Parathyroid adenoma (tissue), 2 donors: ENCODE results near the gene MAP3K8.

Source experiments
- H2AFZ ChIP-seq: fragments of 300-600 bp; sonication (generic); one replicate; pipeline ENCODE4 v1.7.0; 2017; ENCODE audit warnings: antibody characterized with exemption, mild to moderate bottlenecking
- H3K27ac ChIP-seq: fragments of 300-600 bp; sonication (generic); one replicate; pipeline ENCODE4 v1.7.0; 2017
- H3K27me3 ChIP-seq: fragments of 300-600 bp; sonication (generic); one replicate; pipeline ENCODE4 v1.7.0; 2017; ENCODE audit warnings: low read length; ENCODE audit not compliant: control insufficient read depth, insufficient read depth
- H3K36me3 ChIP-seq: fragments of 300-600 bp; sonication (generic); one replicate; pipeline ENCODE4 v1.7.0; 2017; ENCODE audit warnings: low read length; ENCODE audit not compliant: control insufficient read depth, insufficient read depth
- H3K4me1 ChIP-seq: fragments of 300-600 bp; sonication (generic); one replicate; pipeline ENCODE4 v1.7.0; 2017; ENCODE audit warnings: control low read depth
- H3K4me2 ChIP-seq: fragments of 300-600 bp; sonication (generic); one replicate; pipeline ENCODE4 v1.7.0; 2017; ENCODE audit warnings: low read length
- H3K4me3 ChIP-seq: fragments of 300-600 bp; sonication (generic); one replicate; pipeline ENCODE4 v1.7.0; 2017; ENCODE audit warnings: low read depth, low read length
- H3K79me2 ChIP-seq: fragments of 300-600 bp; sonication (generic); one replicate; pipeline ENCODE4 v1.7.0; 2017; ENCODE audit warnings: control low read depth
- H3K9ac ChIP-seq: fragments of 300-600 bp; sonication (generic); one replicate; pipeline ENCODE4 v1.7.0; 2017; ENCODE audit warnings: mild to moderate bottlenecking
- H3K9me3 ChIP-seq: fragments of 300-600 bp; sonication (generic); one replicate; pipeline ENCODE4 v1.7.0; 2017; ENCODE audit warnings: low read length; ENCODE audit not compliant: control insufficient read depth
- TF ChIP-seq, protein P1 (sequence below): fragments of 300-600 bp; sonication (generic); IDR thresholded peaks from one replicate; pipeline ENCODE4 v1.7.0; 2017; ENCODE audit warnings: antibody characterized with exemption, mild to moderate bottlenecking
- donor health status: primary hyperparathyroidism.

Gene MAP3K8

DNA sequence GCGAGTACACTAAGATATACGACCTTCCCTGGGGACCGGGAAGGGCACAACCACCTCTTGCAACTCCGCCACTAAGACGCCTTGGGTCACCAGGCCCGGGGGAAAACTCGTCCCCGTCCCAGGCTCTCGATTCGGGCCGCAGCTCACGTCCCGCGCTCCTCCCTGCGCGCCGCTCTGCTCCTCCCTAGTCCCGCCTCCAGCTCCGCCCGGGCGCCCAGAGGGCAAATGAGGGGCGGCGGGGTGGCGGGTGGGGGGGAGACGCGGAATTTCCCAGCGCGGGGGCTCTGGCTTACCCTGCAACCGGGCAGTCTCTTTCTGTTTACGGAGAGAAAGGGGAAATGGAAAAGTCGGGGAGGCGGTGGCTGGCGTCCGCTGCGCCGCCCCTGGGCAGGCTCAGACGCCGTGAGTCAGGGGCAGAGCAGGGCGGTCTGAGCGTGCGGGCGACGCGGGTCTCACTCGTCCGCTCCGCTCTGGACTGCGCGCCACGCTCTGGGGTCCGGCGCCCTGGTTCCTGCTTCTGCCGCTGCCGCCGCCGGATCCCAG lies at the start of gene MAP3K8:
Gene MAP3K8 (plus strand): TSS at position 455 of the 543 bp plus-strand sequence. CDS start 4,755 bp downstream, outside the sequence.
- Histone ChIP-seq H3K79me2 (no peaks in the 10 kb centered on the region), H3K9me3 (no peaks in the 10 kb centered on the region), H3K9ac (peak within 1 kb of the TSS; percentile 87), H3K27ac (peak within 1 kb of the TSS; percentile 97), H3K36me3 (no peaks in the 10 kb centered on the region), H3K27me3 (no peaks in the 10 kb centered on the region), H2AFZ (peak within 1 kb of the TSS; percentile 81), H3K4me1 (peaks cover 26% of the 10 kb centered on the region), H3K4me3 (peak within 1 kb of the TSS; percentile 72), H3K4me2 (peak within 1 kb of the TSS; percentile 94)
- TF ChIP-seq, protein P1, sequence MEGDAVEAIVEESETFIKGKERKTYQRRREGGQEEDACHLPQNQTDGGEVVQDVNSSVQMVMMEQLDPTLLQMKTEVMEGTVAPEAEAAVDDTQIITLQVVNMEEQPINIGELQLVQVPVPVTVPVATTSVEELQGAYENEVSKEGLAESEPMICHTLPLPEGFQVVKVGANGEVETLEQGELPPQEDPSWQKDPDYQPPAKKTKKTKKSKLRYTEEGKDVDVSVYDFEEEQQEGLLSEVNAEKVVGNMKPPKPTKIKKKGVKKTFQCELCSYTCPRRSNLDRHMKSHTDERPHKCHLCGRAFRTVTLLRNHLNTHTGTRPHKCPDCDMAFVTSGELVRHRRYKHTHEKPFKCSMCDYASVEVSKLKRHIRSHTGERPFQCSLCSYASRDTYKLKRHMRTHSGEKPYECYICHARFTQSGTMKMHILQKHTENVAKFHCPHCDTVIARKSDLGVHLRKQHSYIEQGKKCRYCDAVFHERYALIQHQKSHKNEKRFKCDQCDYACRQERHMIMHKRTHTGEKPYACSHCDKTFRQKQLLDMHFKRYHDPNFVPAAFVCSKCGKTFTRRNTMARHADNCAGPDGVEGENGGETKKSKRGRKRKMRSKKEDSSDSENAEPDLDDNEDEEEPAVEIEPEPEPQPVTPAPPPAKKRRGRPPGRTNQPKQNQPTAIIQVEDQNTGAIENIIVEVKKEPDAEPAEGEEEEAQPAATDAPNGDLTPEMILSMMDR: no peak

DNA sequence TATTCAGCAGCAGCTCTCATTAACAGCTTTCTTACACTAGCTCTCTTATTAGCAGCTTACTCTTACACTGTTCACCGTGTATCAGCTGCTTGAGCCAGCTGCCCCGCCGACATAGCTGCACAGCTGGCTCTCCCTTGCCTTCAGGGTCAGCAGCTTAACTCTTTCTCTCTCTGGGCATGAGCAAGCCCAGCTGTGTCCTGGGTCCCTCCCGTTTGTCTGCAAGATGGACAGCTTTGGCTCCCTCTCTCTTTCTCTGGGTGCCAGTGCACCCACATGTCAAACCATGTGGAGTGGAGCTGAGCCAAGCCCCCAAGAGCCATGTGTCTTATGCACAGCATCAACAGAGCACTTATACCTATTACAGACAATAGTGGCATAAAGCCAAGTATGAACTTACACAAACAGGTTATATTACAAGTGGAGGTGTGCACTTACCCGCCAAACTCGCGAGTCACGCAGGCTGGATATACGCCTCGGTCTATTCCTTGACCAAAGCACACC lies 49.2 kb upstream of the MAP3K8 start:
- no peak overlapping the region for H3K4me2 ChIP-seq
- no peaks in the 10 kb centered on the region for H3K4me1 ChIP-seq
- no peaks in the 10 kb centered on the region for H3K36me3 ChIP-seq
- no peaks in the 10 kb centered on the region for H3K79me2 ChIP-seq
- no peak overlapping the region for H3K4me3 ChIP-seq
- H2AFZ ChIP-seq: no peak overlapping the region
- TF ChIP-seq, protein P1: peak; percentile 21
- no peak overlapping the region for H3K27ac ChIP-seq
- H3K27me3 ChIP-seq: no peaks in the 10 kb centered on the region
- no peaks in the 10 kb centered on the region for H3K9me3 ChIP-seq
- no peak overlapping the region for H3K9ac ChIP-seq

DNA sequence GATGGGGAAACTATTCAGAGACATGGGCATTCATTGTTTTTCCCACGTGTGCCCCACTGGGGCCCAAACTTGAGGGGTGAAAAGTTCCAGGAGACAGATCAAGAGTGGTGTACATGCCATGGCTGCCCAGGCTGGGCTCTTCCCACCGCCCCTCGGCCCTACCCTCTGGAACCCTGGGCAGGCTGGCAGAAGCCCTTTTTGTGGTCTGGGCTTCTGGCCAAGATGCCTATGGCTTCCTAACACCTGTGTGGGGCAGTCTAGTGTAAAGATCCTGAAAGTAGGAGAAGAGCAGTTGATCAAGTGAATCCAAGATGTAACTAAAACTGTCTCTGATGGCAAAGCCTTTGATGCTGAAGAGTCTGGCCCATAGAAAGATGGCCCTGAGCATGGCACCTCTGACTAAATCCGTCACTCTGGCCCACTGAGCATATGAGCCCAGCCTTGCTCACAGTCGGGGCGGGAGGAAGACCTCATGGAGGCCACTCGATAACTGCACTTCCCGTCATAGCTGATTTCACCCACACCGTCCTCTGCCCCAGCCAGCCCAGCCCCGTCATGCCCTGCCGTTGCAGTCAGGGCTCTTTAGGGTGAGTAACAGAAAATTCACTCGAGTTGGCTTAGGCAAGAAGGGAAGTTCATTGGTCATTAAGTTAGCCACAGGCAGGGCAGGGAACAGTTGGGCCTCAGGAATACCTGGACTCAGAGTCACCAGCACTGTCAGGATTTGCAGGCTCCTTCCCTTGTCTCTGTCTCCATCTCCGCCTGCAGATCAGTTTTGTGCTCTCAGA lies 47.0 kb upstream of the MAP3K8 start:
- H3K4me2 ChIP-seq: no peak overlapping the region
- H3K9ac ChIP-seq: no peak overlapping the region
- H3K27ac ChIP-seq: no peak overlapping the region
- TF ChIP-seq, protein P1: no peak
- no peak overlapping the region for H2AFZ ChIP-seq
- no peaks in the 10 kb centered on the region for H3K4me1 ChIP-seq
- H3K4me3 ChIP-seq: no peak overlapping the region
- no peaks in the 10 kb centered on the region for H3K27me3 ChIP-seq
- H3K79me2 ChIP-seq: no peaks in the 10 kb centered on the region
- H3K9me3 ChIP-seq: no peaks in the 10 kb centered on the region
- H3K36me3 ChIP-seq: no peaks in the 10 kb centered on the region

DNA sequence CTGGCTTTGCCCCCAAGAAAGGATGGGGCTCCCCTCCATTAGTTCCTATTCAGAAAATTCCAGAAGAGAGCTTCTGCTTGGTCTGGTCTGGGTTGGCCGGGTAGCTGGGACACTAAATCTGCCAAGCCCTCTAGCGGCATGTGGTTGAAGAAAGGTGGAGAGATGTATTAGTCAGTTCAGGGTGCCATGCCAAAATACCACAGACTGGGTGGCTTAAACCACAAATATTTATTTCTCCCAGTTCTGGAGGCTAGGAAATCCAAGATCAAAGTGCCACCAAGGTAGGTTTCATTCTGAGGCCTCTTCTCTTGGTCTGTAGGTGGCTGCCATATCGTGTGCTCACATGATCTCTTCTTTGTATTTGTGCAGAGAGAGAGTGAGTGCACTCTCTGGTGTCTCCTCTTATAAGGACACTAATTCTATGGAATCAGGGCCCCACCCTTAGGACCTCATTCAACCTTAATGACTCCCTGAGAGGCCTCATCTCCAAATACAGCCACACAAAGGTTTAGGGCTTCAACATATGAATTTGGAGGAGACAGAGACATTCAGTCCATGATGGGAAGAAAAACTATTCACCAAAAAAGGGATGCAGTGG lies 46.2 kb upstream of the MAP3K8 start:
- Histone ChIP-seq H3K4me3 (no peak overlapping the region), H3K27ac (no peak overlapping the region), H3K9ac (no peak overlapping the region), H3K79me2 (no peaks in the 10 kb centered on the region), H3K9me3 (no peaks in the 10 kb centered on the region), H3K4me1 (no peaks in the 10 kb centered on the region), H2AFZ (no peak overlapping the region), H3K36me3 (no peaks in the 10 kb centered on the region), H3K27me3 (no peaks in the 10 kb centered on the region), H3K4me2 (no peak overlapping the region)
- TF ChIP-seq, protein P1: no peak
